CD4-positive, alpha-beta T cell (primary cell): ENCODE measurements around the gene KIAA0232. TPM values are rescaled to one million over a fixed set of nuclear protein-coding genes. Genes with fewer than 3 reads are reported as not detected.

Experiments
- ATAC-seq: fragments of 200-7000 bp; cut with Tn5 transposase; one replicate; pipeline ENCODE4 v1.10.0; 2022; ENCODE audit warnings: mild to moderate bottlenecking; ENCODE audit not compliant: poor library complexity
- CTCF ChIA-PET: fragments of 350-600 bp; sonication (Branson Sonifier 250); formaldehyde crosslinking; loops from one replicate; lab custom pipeline; 2021; ENCODE audit warnings: antibody characterized with exemption, inconsistent platforms; lab: Charles Lee
- POLR2A ChIA-PET: fragments of 350-600 bp; sonication (Branson Sonifier 250); formaldehyde crosslinking; loops from one replicate; lab custom pipeline; 2021; ENCODE audit warnings: antibody characterized with exemption, inconsistent platforms; lab: Charles Lee
- DNase-seq, 14 experiments: peaks; one replicate each; pipeline ENCODE4 v3.0.0-alpha.2; 2013 to 2020; ENCODE audit warnings: mixed read lengths in 2 of 14
- H3K27ac ChIP-seq, 2 donors: one replicate each; pipeline versions ENCODE4 v1.5.1 to v1.7.0; 2013; ENCODE audit warnings: low read length in 2 of 2, low read depth in 1 of 2, mild to moderate bottlenecking in 1 of 2
- H3K27me3 ChIP-seq, 2 experiments: 1 replicate in 1 of 2; 2 replicates in 1 of 2; pipeline versions ENCODE4 v1.6.1 to v1.7.0; 2013; ENCODE audit warnings: low read length in 2 of 2, control low read depth in 1 of 2, mild to moderate bottlenecking in 1 of 2, moderate library complexity in 1 of 2; ENCODE audit not compliant: insufficient read depth in 2 of 2, control insufficient read depth in 1 of 2
- H3K36me3 ChIP-seq: one replicate; pipeline ENCODE4 v1.6.1; 2013; ENCODE audit warnings: low read length, control low read depth; ENCODE audit not compliant: insufficient read depth
- H3K4me1 ChIP-seq: one replicate; pipeline ENCODE4 v1.6.1; 2013; ENCODE audit warnings: low read length, control low read depth; ENCODE audit not compliant: insufficient read depth
- H3K4me3 ChIP-seq: one replicate; pipeline ENCODE4 v1.5.1; 2013; ENCODE audit warnings: mild to moderate bottlenecking, low read length, moderate library complexity
- H3K9me3 ChIP-seq, 2 experiments: 1 replicate in 1 of 2; 2 replicates in 1 of 2; pipeline versions ENCODE4 v1.6.1 to v1.7.0; 2013; ENCODE audit warnings: low read length in 2 of 2, mild to moderate bottlenecking in 2 of 2, control low read depth in 1 of 2, moderate library complexity in 1 of 2; ENCODE audit not compliant: control insufficient read depth in 1 of 2, insufficient read depth in 1 of 2
- H3K27ac Mint-ChIP-seq: one replicate; pipeline ENCODE4 v1.8.0; 2020; ENCODE audit warnings: mixed read lengths
- H3K27me3 Mint-ChIP-seq: one replicate; pipeline ENCODE4 v1.8.0; 2021; ENCODE audit warnings: mixed read lengths
- H3K36me3 Mint-ChIP-seq: one replicate; pipeline ENCODE4 v1.8.0; 2021; ENCODE audit warnings: low read depth, mixed read lengths
- H3K4me1 Mint-ChIP-seq: one replicate; pipeline ENCODE4 v1.8.0; 2021; ENCODE audit warnings: low read depth, mixed read lengths
- H3K4me3 Mint-ChIP-seq: one replicate; pipeline ENCODE4 v1.8.0; 2020; ENCODE audit warnings: mild to moderate bottlenecking, mixed read lengths
- H3K9me3 Mint-ChIP-seq: one replicate; pipeline ENCODE4 v1.8.0; 2020; ENCODE audit warnings: mixed read lengths
- CTCF ChIP-seq: fragments of 200-600 bp; IDR thresholded peaks from one replicate; pipeline ENCODE4 v1.8.0; 2022; ENCODE audit warnings: antibody characterized with exemption, mild to moderate bottlenecking
- intact Hi-C, 2 experiments: fragments of 100-400 bp; cut with DNase I in 1 of 2; cut with micrococcal nuclease in 1 of 2; formaldehyde crosslinking; loops; one replicate each; pipeline versions ENCODE4 v1.15.1 to v1.9.0; 2023 to 2025; cut with DNase I, micrococcal nuclease
- total RNA-seq, 174 experiments: library from RNA in 2 of 174; stranded (reverse) in 2 of 174; gene quantifications; one replicate each; pipeline ENCODE4 v1.2.3 and lab custom pipeline; 2021 to 2026

The KIAA0232 gene
- total RNA-seq, 2 experiments from 2014 or later, result 15.3 to 17.8 TPM

GRCh38 chr4:6753103-6753560 lies 29.4 kb upstream of the KIAA0232 start:
- intact Hi-C loops, result no loop called here
- Mint-ChIP-seq H3K4me1 (peaks cover 10% of the 10 kb centered on the region), H3K27ac (no peak overlapping the region), H3K9me3 (no peaks in the 10 kb centered on the region), H3K4me3 (no peak overlapping the region), H3K27me3 (no peaks in the 10 kb centered on the region), H3K36me3 (no peaks in the 10 kb centered on the region)
- ChIA-PET POLR2A (no interaction called here), CTCF (no interaction called here)
- Histone ChIP-seq H3K27me3 (no peaks in the 10 kb centered on the region), H3K9me3 (no peaks in the 10 kb centered on the region), H3K36me3 (no peaks in the 10 kb centered on the region), H3K27ac (no peak overlapping the region), H3K4me1 (peaks cover 6% of the 10 kb centered on the region), H3K4me3 (no peak overlapping the region)
- TF ChIP-seq CTCF, result no peak
- DNase-seq (no peak), ATAC-seq (no peak)

- H3K27ac ChIP-seq, result no peak overlapping the region
- no peak overlapping the region for H3K4me3 ChIP-seq
- ATAC-seq (no peak), DNase-seq (no peak)
- H3K4me3 Mint-ChIP-seq, result no peak overlapping the region
- H3K36me3 Mint-ChIP-seq, result no peaks in the 10 kb centered on the region
- H3K27me3 ChIP-seq, result no peaks in the 10 kb centered on the region
- H3K9me3 ChIP-seq, result no peaks in the 10 kb centered on the region
- no peaks in the 10 kb centered on the region for H3K9me3 Mint-ChIP-seq
- no peak overlapping the region for H3K27ac Mint-ChIP-seq
- peaks cover 6% of the 10 kb centered on the region for H3K4me1 ChIP-seq
- H3K4me1 Mint-ChIP-seq, result peaks cover 10% of the 10 kb centered on the region
- CTCF ChIA-PET, result no interaction called here
- POLR2A ChIA-PET, result no interaction called here
- H3K27me3 Mint-ChIP-seq, result no peaks in the 10 kb centered on the region
- no peak for TF ChIP-seq CTCF
- intact Hi-C loops, result no loop called here
- H3K36me3 ChIP-seq, result no peaks in the 10 kb centered on the region
Measured at GRCh38 chr4:6753891-6754290, 28.6 kb upstream of the KIAA0232 start.

GRCh38 chr4:6754481-6755087 lies 27.9 kb upstream of the KIAA0232 start:
- Histone ChIP-seq H3K9me3 (no peaks in the 10 kb centered on the region), H3K4me3 (no peak overlapping the region), H3K27ac (no peak overlapping the region), H3K4me1 (peaks cover 6% of the 10 kb centered on the region), H3K27me3 (no peaks in the 10 kb centered on the region), H3K36me3 (no peaks in the 10 kb centered on the region)
- peaks cover 10% of the 10 kb centered on the region for H3K4me1 Mint-ChIP-seq
- intact Hi-C loops, result no loop called here
- no peaks in the 10 kb centered on the region for H3K9me3 Mint-ChIP-seq
- ATAC-seq (no peak), DNase-seq (no peak)
- TF ChIP-seq CTCF, result no peak
- H3K4me3 Mint-ChIP-seq, result no peak overlapping the region
- no peak overlapping the region for H3K27ac Mint-ChIP-seq
- H3K27me3 Mint-ChIP-seq, result no peaks in the 10 kb centered on the region
- H3K36me3 Mint-ChIP-seq, result no peaks in the 10 kb centered on the region
- CTCF ChIA-PET, result no interaction called here
- POLR2A ChIA-PET, result no interaction called here
